AG04449 (cell line): ENCODE data around the gene IFNAR1.

Source experiments
- CTCF ChIA-PET: fragments of 350-600 bp; formaldehyde crosslinking; extraction: SDS; loops from one replicate; lab custom pipeline; 2021; ENCODE audit warnings: antibody characterized with exemption; lab: Yijun Ruan, JAX
- POLR2A ChIA-PET: fragments of 400-600, 350-600 bp; formaldehyde crosslinking; extraction: SDS; loops from one replicate; lab custom pipeline; 2020; ENCODE audit warnings: antibody characterized with exemption, inconsistent platforms; lab: Yijun Ruan, JAX
- DNase-seq: peaks from one replicate; pipeline ENCODE4 v3.0.0-alpha.2; 2010; ENCODE audit warnings: low read depth, low spot score
- H3K4me3 ChIP-seq: 2 replicates; pipeline ENCODE4 v1.5.1; 2011; ENCODE audit warnings: low read depth, mild to moderate bottlenecking, control low read depth, low read length
- TF ChIP-seq, protein P1 (sequence below): IDR thresholded peaks from one replicate; pipeline ENCODE4 v1.5.1; 2011; ENCODE audit warnings: mild to moderate bottlenecking, moderate library complexity, low read length, control low read depth, inconsistent platforms; ENCODE audit not compliant: insufficient read depth; ENCODE audit errors: missing control alignments

IFNAR1 gene

DNA sequence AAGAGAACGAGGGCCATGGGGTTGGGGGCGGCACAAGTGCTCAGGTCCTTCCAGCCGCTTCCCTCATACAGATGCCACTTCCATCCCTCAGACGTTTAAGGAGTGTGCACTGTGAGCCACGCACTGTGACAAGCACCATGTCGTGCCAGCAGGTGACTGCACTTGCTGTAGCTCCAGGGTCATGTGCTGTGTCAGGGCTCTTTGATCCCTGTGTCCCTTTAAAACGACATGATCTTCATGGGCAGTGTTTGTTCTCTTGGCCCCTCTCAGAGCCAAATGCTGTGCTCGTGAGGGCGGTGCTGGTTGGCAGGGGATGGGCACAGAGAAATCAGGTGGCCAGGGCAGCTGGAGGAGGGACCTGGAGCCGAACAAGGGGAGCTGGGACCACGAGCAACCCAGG lies 38.7 kb upstream of the IFNAR1 start:
- H3K4me3 ChIP-seq: no peak overlapping the region
- DNase-seq: no peak
- ChIA-PET POLR2A (interaction anchor here (1.6 kb wide), 1 partner anchor 20 kb away, joined by 5 read pairs; the partner anchor contains the start of gene IL10RB), CTCF (no interaction called here)
- TF ChIP-seq, protein P1, sequence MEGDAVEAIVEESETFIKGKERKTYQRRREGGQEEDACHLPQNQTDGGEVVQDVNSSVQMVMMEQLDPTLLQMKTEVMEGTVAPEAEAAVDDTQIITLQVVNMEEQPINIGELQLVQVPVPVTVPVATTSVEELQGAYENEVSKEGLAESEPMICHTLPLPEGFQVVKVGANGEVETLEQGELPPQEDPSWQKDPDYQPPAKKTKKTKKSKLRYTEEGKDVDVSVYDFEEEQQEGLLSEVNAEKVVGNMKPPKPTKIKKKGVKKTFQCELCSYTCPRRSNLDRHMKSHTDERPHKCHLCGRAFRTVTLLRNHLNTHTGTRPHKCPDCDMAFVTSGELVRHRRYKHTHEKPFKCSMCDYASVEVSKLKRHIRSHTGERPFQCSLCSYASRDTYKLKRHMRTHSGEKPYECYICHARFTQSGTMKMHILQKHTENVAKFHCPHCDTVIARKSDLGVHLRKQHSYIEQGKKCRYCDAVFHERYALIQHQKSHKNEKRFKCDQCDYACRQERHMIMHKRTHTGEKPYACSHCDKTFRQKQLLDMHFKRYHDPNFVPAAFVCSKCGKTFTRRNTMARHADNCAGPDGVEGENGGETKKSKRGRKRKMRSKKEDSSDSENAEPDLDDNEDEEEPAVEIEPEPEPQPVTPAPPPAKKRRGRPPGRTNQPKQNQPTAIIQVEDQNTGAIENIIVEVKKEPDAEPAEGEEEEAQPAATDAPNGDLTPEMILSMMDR: no peak

DNA sequence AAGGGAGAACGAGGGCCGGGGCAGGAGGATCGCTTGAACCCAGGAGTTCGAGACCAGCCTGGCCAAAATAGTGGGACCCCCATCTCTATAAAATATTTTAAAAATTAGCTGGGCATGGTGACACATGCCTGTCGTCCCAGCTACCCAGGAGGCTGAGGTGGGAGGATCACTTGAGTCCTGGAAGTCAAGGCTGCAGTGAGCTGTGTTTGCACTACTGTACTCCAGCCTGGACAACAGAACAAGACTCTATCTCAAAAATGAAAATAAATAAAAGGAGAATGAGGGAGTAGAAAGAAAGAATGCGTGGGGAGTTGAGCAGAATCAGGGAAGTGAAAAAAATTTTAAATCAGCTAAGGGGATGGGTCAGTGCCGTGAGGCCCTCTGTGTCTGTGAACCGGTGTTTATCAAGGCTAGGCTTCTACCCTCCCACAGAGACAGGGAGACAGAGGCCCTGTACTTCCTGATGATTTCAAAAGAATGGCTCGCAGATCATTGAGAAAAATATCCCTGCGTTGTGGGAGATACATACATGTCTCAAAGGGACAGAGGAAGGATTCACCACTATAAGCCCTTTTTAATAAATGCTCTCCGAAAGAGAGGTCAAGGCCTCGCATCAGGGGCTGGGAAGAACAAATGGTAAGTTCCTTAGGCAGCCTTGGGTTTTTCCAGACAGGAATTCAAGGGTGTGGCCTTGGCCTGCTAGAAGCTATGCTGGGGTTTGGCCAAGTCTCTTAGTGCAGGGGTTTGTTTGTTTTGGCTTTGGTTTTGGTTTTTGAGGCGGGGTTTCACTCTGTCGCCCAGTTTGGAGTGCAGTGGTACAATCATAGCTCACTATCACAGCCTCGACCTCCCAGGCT lies 37.9 kb upstream of the IFNAR1 start:
- ChIA-PET POLR2A (interaction anchor here (1.2 to 1.6 kb wide), 2 partner anchors 10 to 21 kb away, joined by 4 to 5 read pairs; partner anchors contain the start of gene IL10RB), CTCF (interaction anchor here (0.5 kb wide), 1 partner anchor 159 kb away, joined by 4 read pairs; no protein-coding TSS in a partner anchor)
- no peak overlapping the region for H3K4me3 ChIP-seq
- peak; percentile 12 for DNase-seq
- TF ChIP-seq, protein P1: no peak

DNA sequence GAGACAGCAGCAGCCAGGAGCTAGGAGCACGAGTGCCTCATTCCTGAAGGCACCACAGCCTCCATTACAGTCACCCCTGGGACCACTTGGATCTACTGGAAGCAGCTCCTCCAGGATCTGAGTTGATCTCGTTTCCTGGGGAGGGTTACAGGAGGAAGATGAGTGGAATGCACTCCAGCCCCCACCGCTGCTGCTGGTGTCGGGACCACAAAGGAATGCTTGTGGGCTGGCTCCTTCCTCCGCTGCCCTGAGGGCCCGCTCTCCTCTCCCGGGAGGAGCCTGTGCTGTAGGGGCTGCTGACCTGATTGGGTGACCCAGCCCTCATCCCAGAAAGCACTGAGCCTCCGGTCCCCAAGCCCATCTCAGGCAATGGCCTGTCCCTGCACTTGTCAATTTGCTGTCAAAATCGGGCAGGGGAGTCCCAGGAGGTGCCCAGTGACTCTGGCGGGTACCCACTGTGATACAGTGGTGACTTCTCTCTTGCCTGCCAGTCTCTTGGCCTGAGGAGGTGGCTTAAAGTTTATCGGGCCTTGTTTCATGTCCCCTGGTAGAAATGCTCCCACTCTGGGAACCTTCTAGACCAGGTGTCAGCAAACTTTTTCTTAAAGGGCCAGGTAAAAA lies 35.5 kb upstream of the IFNAR1 start:
- TF ChIP-seq, protein P1: no peak
- H3K4me3 ChIP-seq: no peak overlapping the region
- ChIA-PET POLR2A (no interaction called here), CTCF (no interaction called here)
- DNase-seq: no peak

DNA sequence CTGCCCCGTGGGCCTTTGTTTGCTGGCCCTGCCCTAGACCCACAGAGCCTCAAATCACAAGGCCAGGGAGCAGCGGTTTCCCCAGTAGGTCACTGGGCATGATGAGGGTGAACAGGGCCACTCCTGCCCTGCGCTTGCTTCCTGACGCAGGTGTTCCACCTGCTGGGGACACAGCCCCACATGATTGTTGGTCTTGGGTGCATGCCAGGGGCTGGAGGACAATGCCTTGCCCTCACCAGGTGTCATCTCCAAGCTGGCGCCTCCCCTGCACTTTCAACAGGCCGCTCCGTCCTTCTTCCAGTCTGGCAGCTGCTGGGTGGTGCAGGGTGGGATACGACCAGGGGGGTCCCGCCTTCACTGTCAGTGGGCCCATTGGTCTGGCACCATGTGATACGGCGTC lies 34.3 kb upstream of the IFNAR1 start:
- no peak overlapping the region for H3K4me3 ChIP-seq

DNA sequence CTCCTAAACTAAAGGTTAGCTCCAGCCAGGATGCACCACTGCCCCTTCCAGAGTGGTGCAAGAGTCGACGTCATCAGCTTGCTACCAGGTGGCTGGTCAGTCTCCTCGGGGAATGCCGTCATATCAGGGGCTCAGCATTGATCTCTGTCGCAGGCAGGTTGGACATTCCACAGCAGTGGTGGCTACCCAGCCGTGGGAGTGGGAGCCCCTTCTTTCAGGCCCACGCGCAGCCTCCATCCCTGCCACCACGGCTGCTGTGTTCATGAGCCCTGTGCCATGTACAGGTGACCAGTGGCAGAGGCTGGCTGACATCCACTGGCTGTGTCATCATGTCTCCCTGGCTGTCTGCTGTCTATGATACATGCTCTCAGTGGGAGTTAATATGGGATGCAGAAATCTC lies 33.1 kb upstream of the IFNAR1 start:
- ChIA-PET CTCF (no interaction called here), POLR2A (interaction anchor here (0.8 kb wide), 1 partner anchor 33 kb away, joined by 3 read pairs; the partner anchor contains the start of gene IFNAR1)
- no peak overlapping the region for H3K4me3 ChIP-seq
- DNase-seq: no peak
- TF ChIP-seq, protein P1: no peak

More for the DNA sequence above, 34.3 kb upstream of the IFNAR1 start:
- no peak for DNase-seq
- ChIA-PET CTCF (no interaction called here), POLR2A (no interaction called here)
- TF ChIP-seq, protein P1: no peak

DNA sequence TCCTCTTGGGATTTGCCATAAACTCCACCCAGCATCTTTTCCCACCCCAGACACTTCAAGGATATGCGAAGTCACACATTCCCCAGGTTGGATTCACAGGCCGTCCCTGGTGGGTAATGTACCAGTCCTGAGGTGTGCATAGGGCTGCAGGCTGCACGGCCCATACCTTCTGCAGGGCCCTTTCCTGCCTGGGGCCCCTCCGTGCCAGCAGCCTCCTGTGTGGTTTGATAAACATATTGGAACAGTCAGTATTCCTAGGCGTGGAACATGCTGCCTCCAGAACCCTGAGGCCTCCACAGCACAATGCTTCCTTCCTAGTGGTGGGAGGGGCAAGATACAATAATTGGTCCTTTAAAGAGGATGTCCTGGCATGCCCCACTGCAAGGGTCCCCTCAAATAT lies 32.0 kb upstream of the IFNAR1 start:
- TF ChIP-seq, protein P1: no peak
- CTCF ChIA-PET: interaction anchor here (1.6 kb wide), 1 partner anchor 14 kb away, joined by 3 read pairs; no protein-coding TSS in a partner anchor
- POLR2A ChIA-PET: no interaction called here
- H3K4me3 ChIP-seq: no peak overlapping the region
- DNase-seq: no peak
